ENCODE measurements around the gene TCP1. TPM values are rescaled to one million over a fixed set of nuclear protein-coding genes. Genes with fewer than 3 reads are reported as not detected.
A peak's percentile ranks its signal among the peaks of the same experiment; 100 is the strongest.

The TCP1 gene
- total RNA-seq, 1 donor from 2014 or later, result 334 TPM

GRCh38 chr6:159766906-159767305, 22.5 kb downstream of the TCP1 start:
- peaks cover 7% of the 10 kb centered on the region for H3K4me1 ChIP-seq
- Mint-ChIP-seq H3K4me3 (no peak overlapping the region), H3K27me3 (ENCODE audit: insufficient read depth, low read depth) (peaks cover 4% of the 10 kb centered on the region), H3K9me3 (peaks cover 3% of the 10 kb centered on the region), H3K4me1 (peaks cover 17% of the 10 kb centered on the region), H3K36me3 (peaks cover 59% of the 10 kb centered on the region), H3K27ac (no peak overlapping the region)
- H3K36me3 ChIP-seq, result peaks cover 35% of the 10 kb centered on the region
- no peak overlapping the region for H3K9ac ChIP-seq
- peaks cover 57% of the 10 kb centered on the region for H3K79me2 ChIP-seq (ENCODE audit: low read depth)
- H3K9me3 ChIP-seq (ENCODE audit: low read depth), result peaks cover 6% of the 10 kb centered on the region
- DNase-seq (ENCODE audit: low spot score), result no peak
- TF ChIP-seq CTCF (IDR thresholded peaks at IDR 0.05) (no peak), EZH2 (IDR thresholded peaks at IDR 0.05) (no peak), EZH2phosphoT487 (IDR thresholded peaks at IDR 0.05) (no peak)
- H4K20me1 ChIP-seq (ENCODE audit: low read depth), result no peaks in the 10 kb centered on the region
- H3K27ac ChIP-seq, result no peak overlapping the region
- peaks cover 7% of the 10 kb centered on the region for H3F3A ChIP-seq (ENCODE audit: low read depth)
- no peaks in the 10 kb centered on the region for H3K27me3 ChIP-seq
- no peak overlapping the region for H3K4me2 ChIP-seq
- H3K4me3 ChIP-seq, result no peak overlapping the region
- no peak overlapping the region for H2AFZ ChIP-seq (replicated peaks)

- H4K20me1 ChIP-seq (ENCODE audit: low read depth), result no peaks in the 10 kb centered on the region
- H3K36me3 Mint-ChIP-seq, result peaks cover 44% of the 10 kb centered on the region
- H3K9me3 Mint-ChIP-seq, result no peaks in the 10 kb centered on the region
- H3K79me2 ChIP-seq (ENCODE audit: low read depth), result peaks cover 58% of the 10 kb centered on the region
- H3K36me3 ChIP-seq, result peaks cover 7% of the 10 kb centered on the region
- peaks cover 43% of the 10 kb centered on the region for H3F3A ChIP-seq (ENCODE audit: low read depth)
- peaks cover 32% of the 10 kb centered on the region for H3K4me1 Mint-ChIP-seq
- peak overlapping the region; percentile 83 for H3K27ac Mint-ChIP-seq
- H3K27me3 Mint-ChIP-seq (ENCODE audit: insufficient read depth, low read depth), result peaks cover 4% of the 10 kb centered on the region
- no peaks in the 10 kb centered on the region for H3K27me3 ChIP-seq
- no peaks in the 10 kb centered on the region for H3K9me3 ChIP-seq (ENCODE audit: low read depth)
- H3K9ac ChIP-seq, result peak overlapping the region; percentile 36
- peak overlapping the region; percentile 57 for H3K4me3 ChIP-seq
- peak; percentile 28 for DNase-seq (ENCODE audit: low spot score)
- peak overlapping the region; percentile 91 for H3K4me2 ChIP-seq
- no peak for TF ChIP-seq EZH2phosphoT487 (IDR thresholded peaks at IDR 0.05)
- no peak for TF ChIP-seq CTCF (IDR thresholded peaks at IDR 0.05)
- no peak for TF ChIP-seq EZH2 (IDR thresholded peaks at IDR 0.05)
- peak overlapping the region; percentile 96 for H3K4me3 Mint-ChIP-seq
- no peak overlapping the region for H2AFZ ChIP-seq (replicated peaks)
- peak overlapping the region; percentile 60 for H3K27ac ChIP-seq
- peaks cover 21% of the 10 kb centered on the region for H3K4me1 ChIP-seq
Observed at GRCh38 chr6:159762681-159763293, 26.6 kb downstream of the TCP1 start.

GRCh38 chr6:159761873-159762680, 27.3 kb downstream of the TCP1 start, which contains the start of gene ACAT2:
TSS of gene ACAT2 (plus strand) at chr6:159762045. CDS start at chr6:159762088, 43 bp downstream.
- peak within 1 kb of the TSS; percentile 75 for H2AFZ ChIP-seq (replicated peaks)
- H3K36me3 Mint-ChIP-seq, result peaks cover 39% of the 10 kb centered on the region
- H3K4me1 ChIP-seq, result peaks cover 21% of the 10 kb centered on the region
- H4K20me1 ChIP-seq (ENCODE audit: low read depth), result no peaks in the 10 kb centered on the region
- peak within 1 kb of the TSS; percentile 96 for H3K4me3 Mint-ChIP-seq
- H3K79me2 ChIP-seq (ENCODE audit: low read depth), result peaks cover 51% of the 10 kb centered on the region
- no peaks in the 10 kb centered on the region for H3K27me3 ChIP-seq
- peak; percentile 96 for DNase-seq (ENCODE audit: low spot score)
- H3K27me3 Mint-ChIP-seq (ENCODE audit: insufficient read depth, low read depth), result peaks cover 4% of the 10 kb centered on the region
- no peaks in the 10 kb centered on the region for H3K9me3 ChIP-seq (ENCODE audit: low read depth)
- H3K36me3 ChIP-seq, result peaks cover under 1% of the 10 kb centered on the region
- H3K4me3 ChIP-seq, result peak within 1 kb of the TSS; percentile 57
- peak within 1 kb of the TSS; percentile 95 for H3K27ac Mint-ChIP-seq
- TF ChIP-seq CTCF (IDR thresholded peaks at IDR 0.05) (no peak), EZH2 (IDR thresholded peaks at IDR 0.05) (no peak), EZH2phosphoT487 (IDR thresholded peaks at IDR 0.05) (no peak)
- H3K9me3 Mint-ChIP-seq, result no peaks in the 10 kb centered on the region
- peaks cover 32% of the 10 kb centered on the region for H3K4me1 Mint-ChIP-seq
- peak within 1 kb of the TSS; percentile 91 for H3K4me2 ChIP-seq
- peak within 1 kb of the TSS; percentile 96 for H3K27ac ChIP-seq
- H3K9ac ChIP-seq, result peak within 1 kb of the TSS; percentile 63
- peaks cover 50% of the 10 kb centered on the region for H3F3A ChIP-seq (ENCODE audit: low read depth)

All from neural progenitor cell (in vitro differentiated cells).